GM12891 (cell line): ENCODE data around the gene HOXB6.

Experiments used
- SPI1 ChIP-seq: IDR thresholded peaks from 2 replicates; pipeline ENCODE4 v1.6.1; 2011; ENCODE audit warnings: low read depth, low read length, control low read depth
- TAF1 ChIP-seq: IDR thresholded peaks from 2 replicates; pipeline ENCODE4 v1.6.1; 2011; ENCODE audit warnings: low read depth, low read length, control low read depth

- TF ChIP-seq TAF1, result no peak
- TF ChIP-seq SPI1, result no peak
Measured at GRCh38 chr17:48583708-48584222, 21.0 kb downstream of the HOXB6 start.
